ENCODE measurements around the gene MISP3. TPM values are rescaled to one million over a fixed set of nuclear protein-coding genes. Genes with fewer than 3 reads are reported as not detected.

MISP3 gene
- total and polyA plus RNA-seq, 9 of the 15 experiments (the other 6 are each of a cell fraction or from before 2014, with no cell fraction given), result 0.25 to 5.6 (median 1.6) TPM

DNA sequence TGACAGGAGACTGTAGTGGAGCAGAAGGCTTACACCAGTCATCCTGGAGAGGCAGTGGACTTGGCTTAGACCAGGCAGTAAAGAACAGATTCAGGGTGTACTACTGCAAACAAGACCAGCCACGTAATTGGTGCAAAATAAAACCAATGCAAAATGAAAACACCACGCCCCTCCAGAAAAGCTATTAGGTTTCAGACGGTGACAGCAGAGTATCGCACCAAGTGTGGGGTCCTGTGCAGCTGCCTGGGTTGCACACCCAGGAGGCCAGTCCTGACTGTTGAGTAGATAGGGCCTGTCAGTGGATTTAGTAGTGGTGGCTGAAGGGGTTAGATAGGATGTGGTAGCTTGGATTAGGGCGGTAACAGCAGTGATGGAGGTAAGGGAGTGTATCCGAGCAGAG lies 50.3 kb downstream of the MISP3 start:
- Histone ChIP-seq H3K36me3 (ENCODE audit: control insufficient read depth, insufficient read depth, low read length) (peaks cover 51% of the 10 kb centered on the region), H3K9ac (ENCODE audit: insufficient read depth in 1 of 2, low read depth in 2 of 2, low read length in 2 of 2) (no peak overlapping the region), H3K27ac (ENCODE audit: extremely low read depth, low read depth, low read length) (no peak overlapping the region), H3K9me3 (replicated peaks; ENCODE audit: control insufficient read depth, insufficient read depth, low read depth, low read length) (no peaks in the 10 kb centered on the region), H3K4me3 (no peak overlapping the region), H3K79me2 (ENCODE audit: control insufficient read depth, insufficient read depth, low read length) (no peaks in the 10 kb centered on the region; the same call in 2 of the 3 replicates), H4K20me1 (replicated peaks; ENCODE audit: control insufficient read depth, insufficient read depth, low read length) (no peaks in the 10 kb centered on the region), H3K27me3 (ENCODE audit: control insufficient read depth in 2 of 2, insufficient read depth in 2 of 2, low read length in 2 of 2) (no peaks in the 10 kb centered on the region), H3K9me1 (ENCODE audit: control insufficient read depth, insufficient read depth, low read length) (no peaks in the 10 kb centered on the region), H3K4me1 (replicated peaks in 1 of 2; ENCODE audit: control insufficient read depth in 2 of 2, insufficient read depth in 2 of 2, low read length in 2 of 2) (peaks cover 15 to 20% of the 10 kb centered on the region in 2 experiments; a peak in 4 of 5 replicates), H3K4me2 (ENCODE audit: insufficient read depth, low read length) (no peak overlapping the region), H2AFZ (ENCODE audit: low read depth, low read length) (no peak overlapping the region)
- ATAC-seq (no peak), FAIRE-seq (no peak), DNase-seq (ENCODE audit: extremely low read depth in 1 of 4, low spot score in 3 of 4) (no peak)
- POLR2A ChIA-PET, result interaction anchor here (1.3 to 2.0 kb wide), 2 partner anchors 9 to 13 kb away, joined by 5 to 9 read pairs; partner anchors contain the start of gene ASF1B
- intact Hi-C loops (cut with micrococcal nuclease) (no loop called here), in situ Hi-C loops (cut with MboI) (no loop called here)
- CTCF ChIA-PET (ENCODE audit: low intra/inter-chr PET ratio), result no interaction called here
- WGBS (ENCODE audit: insufficient coverage, low coverage, missing lambda C conversion rate), result 65% methylated on average over 6 of the region's 6 CpGs
- TF ChIP-seq MED1 (CRISPR knock-in tag; IDR thresholded peaks at IDR 0.05; ENCODE audit: borderline replicate concordance), result no peak
- TF ChIP-seq CBFA2T3 (IDR thresholded peaks at IDR 0.05), result peak; percentile 48
- TF ChIP-seq TCF3 (CRISPR knock-in tag; IDR thresholded peaks at IDR 0.05), result peak; percentile 27; the same call in 1 of the 2 replicates
- no peak for TF ChIP-seq NFIC (IDR thresholded peaks at IDR 0.05)
- BruUV-seq (replicated peaks), result no TSS peak

Other genes starting within 250 kb of the MISP3 start
Only the 7 nearest of the 14 such genes appear.
- 1.1 TPM in 1 of 2 replicates, not detected in the other for gene RLN3, start 44.6 kb upstream of the MISP3 start, total RNA-seq (2014; rRNA removed)
- not detected in 2 replicates for gene RLN3, start 44.6 kb upstream of the MISP3 start, total RNA-seq (2014; rRNA removed; fragmentation: Illumina TruSeq; extraction: Trizol)
- gene RLN3, start 44.6 kb upstream of the MISP3 start, total RNA-seq (2015; rRNA removed; fragmentation: Illumina TruSeq; extraction: Trizol), result not detected in 2 replicates
- gene RLN3, start 44.6 kb upstream of the MISP3 start, total RNA-seq (2021), result 0.31 TPM in 1 of 2 replicates, not detected in the other
- gene RLN3, start 44.6 kb upstream of the MISP3 start, polyA plus RNA-seq (2011; rRNA removed), result 0.71 TPM in 1 of 2 replicates, not detected in the other
- gene RLN3, start 44.6 kb upstream of the MISP3 start, polyA plus RNA-seq (2014; fragmentation: Illumina TruSeq; extraction: Trizol), result not detected in 2 replicates
- gene RLN3, start 44.6 kb upstream of the MISP3 start, polyA plus RNA-seq (2014; fragmentation: Nextera tagmentation; extraction: Ambion mirVana), result not detected
- gene RLN3, start 44.6 kb upstream of the MISP3 start, polyA plus RNA-seq (2014; rRNA removed), result 0.38 and 1.2 TPM in 2 replicates
- 11.6 and 12.6 TPM in 2 replicates for gene IL27RA, start 41.0 kb upstream of the MISP3 start, total RNA-seq (2014; rRNA removed)
- gene IL27RA, start 41.0 kb upstream of the MISP3 start, total RNA-seq (2014; rRNA removed; fragmentation: Illumina TruSeq; extraction: Trizol), result 6.3 and 7.0 TPM in 2 replicates
- gene IL27RA, start 41.0 kb upstream of the MISP3 start, total RNA-seq (2015; rRNA removed; fragmentation: Illumina TruSeq; extraction: Trizol), result 8.6 and 8.8 TPM in 2 replicates
- 15.2 and 15.9 TPM in 2 replicates for gene IL27RA, start 41.0 kb upstream of the MISP3 start, total RNA-seq (2021)
- 14.1 and 15.9 TPM in 2 replicates for gene IL27RA, start 41.0 kb upstream of the MISP3 start, polyA plus RNA-seq (2011; rRNA removed)
- gene IL27RA, start 41.0 kb upstream of the MISP3 start, polyA plus RNA-seq (2014; fragmentation: Illumina TruSeq; extraction: Trizol), result 12.5 and 13.3 TPM in 2 replicates
- 1 to 10 TPM; 1.9 to 2.1 TPM for gene IL27RA, start 41.0 kb upstream of the MISP3 start, polyA plus RNA-seq (2014; fragmentation: Nextera tagmentation; extraction: Ambion mirVana)
- gene IL27RA, start 41.0 kb upstream of the MISP3 start, polyA plus RNA-seq (2014; rRNA removed), result 10.6 and 12.0 TPM in 2 replicates
- 8.2 and 8.9 TPM in 2 replicates for gene PALM3, start 10.7 kb upstream of the MISP3 start, total RNA-seq (2014; rRNA removed)
- 2.5 and 2.8 TPM in 2 replicates for gene PALM3, start 10.7 kb upstream of the MISP3 start, total RNA-seq (2014; rRNA removed; fragmentation: Illumina TruSeq; extraction: Trizol)
- gene PALM3, start 10.7 kb upstream of the MISP3 start, total RNA-seq (2015; rRNA removed; fragmentation: Illumina TruSeq; extraction: Trizol), result 3.3 and 3.7 TPM in 2 replicates
- gene PALM3, start 10.7 kb upstream of the MISP3 start, total RNA-seq (2021), result 7.6 and 9.3 TPM in 2 replicates
- gene PALM3, start 10.7 kb upstream of the MISP3 start, polyA plus RNA-seq (2011; rRNA removed), result 2.3 and 2.9 TPM in 2 replicates
- gene PALM3, start 10.7 kb upstream of the MISP3 start, polyA plus RNA-seq (2014; fragmentation: Illumina TruSeq; extraction: Trizol), result 7.4 and 10.8 TPM in 2 replicates
- under 1 TPM; 0.07 to 0.29 TPM for gene PALM3, start 10.7 kb upstream of the MISP3 start, polyA plus RNA-seq (2014; fragmentation: Nextera tagmentation; extraction: Ambion mirVana)
- gene PALM3, start 10.7 kb upstream of the MISP3 start, polyA plus RNA-seq (2014; rRNA removed), result 8.9 and 12.1 TPM in 2 replicates
- 0.45 and 1.5 TPM in 2 replicates for gene C19orf67, start 13.0 kb downstream of the MISP3 start, total RNA-seq (2014; rRNA removed)
- 0.35 TPM in 1 of 2 replicates, not detected in the other for gene C19orf67, start 13.0 kb downstream of the MISP3 start, total RNA-seq (2014; rRNA removed; fragmentation: Illumina TruSeq; extraction: Trizol)
- gene C19orf67, start 13.0 kb downstream of the MISP3 start, total RNA-seq (2015; rRNA removed; fragmentation: Illumina TruSeq; extraction: Trizol), result 0.29 and 0.53 TPM in 2 replicates
- 1.1 and 2.1 TPM in 2 replicates for gene C19orf67, start 13.0 kb downstream of the MISP3 start, total RNA-seq (2021)
- gene C19orf67, start 13.0 kb downstream of the MISP3 start, polyA plus RNA-seq (2011; rRNA removed), result 0.39 and 0.56 TPM in 2 replicates
- 0.28 and 0.39 TPM in 2 replicates for gene C19orf67, start 13.0 kb downstream of the MISP3 start, polyA plus RNA-seq (2014; fragmentation: Illumina TruSeq; extraction: Trizol)
- gene C19orf67, start 13.0 kb downstream of the MISP3 start, polyA plus RNA-seq (2014; fragmentation: Nextera tagmentation; extraction: Ambion mirVana), result not detected
- gene C19orf67, start 13.0 kb downstream of the MISP3 start, polyA plus RNA-seq (2014; rRNA removed), result 1.8 TPM in 1 of 2 replicates, not detected in the other
- gene SAMD1, start 18.0 kb downstream of the MISP3 start, total RNA-seq (2014; rRNA removed), result 65.4 and 71.9 TPM in 2 replicates
- gene SAMD1, start 18.0 kb downstream of the MISP3 start, total RNA-seq (2014; rRNA removed; fragmentation: Illumina TruSeq; extraction: Trizol), result 15.4 and 16.0 TPM in 2 replicates
- gene SAMD1, start 18.0 kb downstream of the MISP3 start, total RNA-seq (2015; rRNA removed; fragmentation: Illumina TruSeq; extraction: Trizol), result 43.5 and 51.7 TPM in 2 replicates
- 85.9 and 96.0 TPM in 2 replicates for gene SAMD1, start 18.0 kb downstream of the MISP3 start, total RNA-seq (2021)
- gene SAMD1, start 18.0 kb downstream of the MISP3 start, polyA plus RNA-seq (2011; rRNA removed), result 14.3 and 14.8 TPM in 2 replicates
- gene SAMD1, start 18.0 kb downstream of the MISP3 start, polyA plus RNA-seq (2014; fragmentation: Illumina TruSeq; extraction: Trizol), result 45.7 and 48.9 TPM in 2 replicates
- 1 to 10 TPM; 2.9 to 3.1 TPM for gene SAMD1, start 18.0 kb downstream of the MISP3 start, polyA plus RNA-seq (2014; fragmentation: Nextera tagmentation; extraction: Ambion mirVana)
- 44.5 and 47.8 TPM in 2 replicates for gene SAMD1, start 18.0 kb downstream of the MISP3 start, polyA plus RNA-seq (2014; rRNA removed)
- gene PRKACA, start 45.0 kb downstream of the MISP3 start, total RNA-seq (2014; rRNA removed), result 8.4 and 12.7 TPM in 2 replicates
- 10.6 and 13.0 TPM in 2 replicates for gene PRKACA, start 45.0 kb downstream of the MISP3 start, total RNA-seq (2014; rRNA removed; fragmentation: Illumina TruSeq; extraction: Trizol)
- 11.9 and 12.2 TPM in 2 replicates for gene PRKACA, start 45.0 kb downstream of the MISP3 start, total RNA-seq (2015; rRNA removed; fragmentation: Illumina TruSeq; extraction: Trizol)
- gene PRKACA, start 45.0 kb downstream of the MISP3 start, total RNA-seq (2021), result 57.8 and 63.1 TPM in 2 replicates
- 19.9 and 22.9 TPM in 2 replicates for gene PRKACA, start 45.0 kb downstream of the MISP3 start, polyA plus RNA-seq (2011; rRNA removed)
- 50.6 and 59.4 TPM in 2 replicates for gene PRKACA, start 45.0 kb downstream of the MISP3 start, polyA plus RNA-seq (2014; fragmentation: Illumina TruSeq; extraction: Trizol)
- gene PRKACA, start 45.0 kb downstream of the MISP3 start, polyA plus RNA-seq (2014; fragmentation: Nextera tagmentation; extraction: Ambion mirVana), result 1 to 10 TPM; 1.2 to 1.7 TPM
- gene PRKACA, start 45.0 kb downstream of the MISP3 start, polyA plus RNA-seq (2014; rRNA removed), result 37.6 and 39.7 TPM in 2 replicates
- 54.8 and 85.6 TPM in 2 replicates for gene ASF1B, start 63.8 kb downstream of the MISP3 start, total RNA-seq (2014; rRNA removed)
- 29.4 and 30.7 TPM in 2 replicates for gene ASF1B, start 63.8 kb downstream of the MISP3 start, total RNA-seq (2014; rRNA removed; fragmentation: Illumina TruSeq; extraction: Trizol)
- gene ASF1B, start 63.8 kb downstream of the MISP3 start, total RNA-seq (2015; rRNA removed; fragmentation: Illumina TruSeq; extraction: Trizol), result 38.0 and 39.3 TPM in 2 replicates
- gene ASF1B, start 63.8 kb downstream of the MISP3 start, total RNA-seq (2021), result 59.6 and 66.6 TPM in 2 replicates
- gene ASF1B, start 63.8 kb downstream of the MISP3 start, polyA plus RNA-seq (2011; rRNA removed), result 43.1 and 69.4 TPM in 2 replicates
- 59.5 and 60.9 TPM in 2 replicates for gene ASF1B, start 63.8 kb downstream of the MISP3 start, polyA plus RNA-seq (2014; fragmentation: Illumina TruSeq; extraction: Trizol)
- 1 to 10 TPM; 6.0 to 8.0 TPM for gene ASF1B, start 63.8 kb downstream of the MISP3 start, polyA plus RNA-seq (2014; fragmentation: Nextera tagmentation; extraction: Ambion mirVana)
- 52.7 and 53.3 TPM in 2 replicates for gene ASF1B, start 63.8 kb downstream of the MISP3 start, polyA plus RNA-seq (2014; rRNA removed)